Neural progenitor cell (in vitro differentiated cells): Measurements from ENCODE around the gene SUGCT.

Experiments
- EZH2 ChIP-seq: fragments of 200-600 bp; sonication (generic); IDR thresholded peaks from 2 replicates; pipeline ENCODE4 v1.6.1; 2017; ENCODE audit warnings: antibody characterized with exemption, mild to moderate bottlenecking, moderate library complexity
- EZH2phosphoT487 ChIP-seq: fragments of 200-600 bp; sonication (generic); IDR thresholded peaks from 2 replicates; pipeline ENCODE4 v1.6.1; 2017; ENCODE audit warnings: antibody characterized with exemption
- TF ChIP-seq, protein P1 (sequence below): fragments of 200-600 bp; sonication (generic); IDR thresholded peaks from 2 replicates; pipeline ENCODE4 v1.5.1; 2017; ENCODE audit warnings: antibody characterized with exemption, mild to moderate bottlenecking

DNA sequence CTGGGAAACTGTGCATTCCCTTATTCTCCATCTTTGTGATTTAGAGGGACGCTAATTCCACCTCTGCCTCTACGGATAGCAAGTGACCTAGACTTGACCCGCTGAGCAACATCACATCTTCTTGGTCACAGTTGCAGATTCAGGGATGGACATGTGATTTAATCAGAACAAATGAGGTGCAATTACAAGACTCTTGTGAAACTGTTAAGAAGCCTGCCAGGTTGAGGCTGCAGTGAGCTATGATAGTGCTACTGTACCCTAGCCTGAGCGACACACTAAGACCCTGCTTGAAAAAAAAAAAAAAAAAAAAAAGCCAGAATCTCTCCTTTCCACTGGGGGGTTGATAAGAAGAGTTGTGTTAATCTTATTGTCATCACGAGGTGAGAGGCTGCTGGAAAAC, 14.8 kb upstream of the SUGCT start:
- TF ChIP-seq, protein P1, sequence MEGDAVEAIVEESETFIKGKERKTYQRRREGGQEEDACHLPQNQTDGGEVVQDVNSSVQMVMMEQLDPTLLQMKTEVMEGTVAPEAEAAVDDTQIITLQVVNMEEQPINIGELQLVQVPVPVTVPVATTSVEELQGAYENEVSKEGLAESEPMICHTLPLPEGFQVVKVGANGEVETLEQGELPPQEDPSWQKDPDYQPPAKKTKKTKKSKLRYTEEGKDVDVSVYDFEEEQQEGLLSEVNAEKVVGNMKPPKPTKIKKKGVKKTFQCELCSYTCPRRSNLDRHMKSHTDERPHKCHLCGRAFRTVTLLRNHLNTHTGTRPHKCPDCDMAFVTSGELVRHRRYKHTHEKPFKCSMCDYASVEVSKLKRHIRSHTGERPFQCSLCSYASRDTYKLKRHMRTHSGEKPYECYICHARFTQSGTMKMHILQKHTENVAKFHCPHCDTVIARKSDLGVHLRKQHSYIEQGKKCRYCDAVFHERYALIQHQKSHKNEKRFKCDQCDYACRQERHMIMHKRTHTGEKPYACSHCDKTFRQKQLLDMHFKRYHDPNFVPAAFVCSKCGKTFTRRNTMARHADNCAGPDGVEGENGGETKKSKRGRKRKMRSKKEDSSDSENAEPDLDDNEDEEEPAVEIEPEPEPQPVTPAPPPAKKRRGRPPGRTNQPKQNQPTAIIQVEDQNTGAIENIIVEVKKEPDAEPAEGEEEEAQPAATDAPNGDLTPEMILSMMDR, result no peak
- no peak for TF ChIP-seq EZH2
- no peak for TF ChIP-seq EZH2phosphoT487
